Measurements from ENCODE around the gene CXCR2.

- TF ChIP-seq CTCF (IDR thresholded peaks at IDR 0.05) (no peak), POLR2A (IDR thresholded peaks at IDR 0.05) (no peak)
Measured at GRCh38 chr2:218130377-218130776, 4.5 kb downstream of the CXCR2 start.
